Endothelial cell of umbilical vein (primary cell): ENCODE results near the gene TTC9.

Experiments
- CTCF ChIP-seq, 2 donors: IDR thresholded peaks; 1 replicate in 1 of 2; 2 replicates in 1 of 2; pipeline ENCODE4 v1.5.1; 2011; ENCODE audit warnings: low read length in 2 of 2, mild to moderate bottlenecking in 2 of 2, moderate library complexity in 2 of 2, control low read depth in 1 of 2, inconsistent platforms in 1 of 2, low read depth in 1 of 2; ENCODE audit not compliant: insufficient read depth in 1 of 2; ENCODE audit errors: extremely low read depth in 1 of 2
- FOS ChIP-seq: IDR thresholded peaks from 2 replicates; pipeline ENCODE4 v1.6.1; 2011; ENCODE audit warnings: mild to moderate bottlenecking, low read length, moderate library complexity, borderline replicate concordance; ENCODE audit not compliant: insufficient read depth

GRCh38 chr14:70714055-70714550 is 72.4 kb downstream of the TTC9 start:
- TF ChIP-seq FOS (no peak), CTCF (IDR thresholded peaks at IDR 0.05; ENCODE audit: extremely low read depth in 1 of 2, insufficient read depth in 1 of 2, low read depth in 1 of 2, low read length in 2 of 2) (peak; percentile 33 to 46)
